Fibroblast of peridontal ligament (primary cell): ENCODE measurements around the gene NID1.
A peak's percentile ranks its signal among the peaks of the same experiment; 100 is the strongest.
"Not testable (repeated sequence)": the region's sequence is repeated elsewhere in the genome, so short reads cannot be mapped to it uniquely, and the experiment has no call there.

Experiments used
- DNase-seq: peaks from one replicate; pipeline ENCODE4 v3.0.0-alpha.2; 2010; ENCODE audit errors: extremely low read depth

NID1 gene

DNA sequence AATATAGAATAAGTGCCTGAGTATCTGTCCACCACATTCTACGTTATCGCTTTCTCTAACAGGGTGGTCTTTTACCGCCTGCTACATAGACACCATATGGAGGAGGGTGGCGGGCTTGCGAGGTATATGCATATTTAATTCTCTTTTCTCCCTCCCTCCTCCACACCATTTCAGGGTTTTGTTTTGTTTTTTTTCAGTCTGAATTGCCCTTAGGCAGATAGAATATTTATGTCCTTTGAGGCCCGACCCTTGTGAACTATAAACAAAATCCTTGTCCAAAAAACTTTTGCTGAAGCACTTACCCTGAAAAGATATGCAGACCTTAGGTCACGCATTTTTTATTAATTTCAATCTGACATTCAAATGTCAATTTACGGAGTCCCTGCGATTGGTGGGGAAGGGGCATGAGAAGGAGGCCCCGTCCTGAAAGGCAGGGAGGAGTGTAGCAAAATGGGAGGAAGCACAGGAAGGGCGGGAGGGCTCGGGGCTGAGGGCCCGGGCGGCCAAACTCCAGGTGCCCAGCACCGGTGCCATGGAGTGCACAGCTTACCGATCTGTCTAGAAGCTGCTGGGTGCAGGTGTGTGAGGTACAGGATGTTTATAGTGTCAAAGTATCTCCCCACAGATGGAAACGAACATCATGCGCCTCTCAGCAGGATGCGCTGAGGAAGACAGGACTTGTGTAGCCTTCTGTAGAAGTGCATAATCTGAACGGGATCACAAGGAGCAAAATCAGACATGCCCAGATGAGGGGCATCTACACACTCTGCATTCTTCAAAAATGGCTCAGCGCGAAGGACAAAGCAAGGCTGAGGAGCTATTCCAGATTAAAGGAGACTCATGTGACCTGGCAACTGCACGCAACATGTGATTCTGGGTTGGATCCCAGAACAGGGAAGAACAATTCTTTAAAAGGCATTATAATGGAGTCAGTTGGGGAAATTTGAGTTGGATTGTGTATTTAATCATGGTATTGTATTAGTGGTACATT is 129.4 kb downstream of the NID1 start:
- DNase-seq, result peak; percentile 31

GRCh38 chr1:235933766-235934116 is 131.1 kb downstream of the NID1 start:
- DNase-seq, result no peak

- DNase-seq, result peak; percentile 23
Measured at GRCh38 chr1:235933017-235933765, 131.7 kb downstream of the NID1 start.

GRCh38 chr1:235932090-235932510 is 132.8 kb downstream of the NID1 start:
- DNase-seq, result no peak

DNA sequence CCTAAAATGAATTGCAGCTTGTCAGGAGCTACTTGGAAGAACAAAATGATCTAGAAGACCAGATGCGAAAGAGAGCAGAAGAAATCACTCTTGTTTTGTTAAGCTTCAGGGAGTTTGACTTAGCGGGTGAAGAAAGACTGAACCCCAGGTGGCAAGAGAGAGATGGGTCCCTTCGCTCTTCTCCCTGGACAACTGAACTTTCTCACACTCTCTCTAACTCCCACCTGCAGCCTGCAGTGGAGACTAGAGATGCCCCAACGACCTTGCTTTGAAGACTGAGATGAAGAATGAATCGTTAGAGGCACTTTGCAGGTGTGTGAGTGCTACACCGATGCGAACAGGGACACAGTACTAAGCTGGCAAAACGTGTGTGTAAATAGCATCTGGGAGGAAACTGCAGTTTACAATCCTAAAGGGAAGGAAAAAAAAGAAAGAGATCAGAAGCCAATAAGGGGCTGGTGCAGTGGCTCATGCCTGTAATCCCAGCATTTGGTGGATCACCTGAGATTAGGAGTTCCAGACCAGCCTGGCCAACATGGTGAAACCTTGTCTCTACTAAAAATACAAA is 133.6 kb downstream of the NID1 start:
- DNase-seq, result no peak

DNA sequence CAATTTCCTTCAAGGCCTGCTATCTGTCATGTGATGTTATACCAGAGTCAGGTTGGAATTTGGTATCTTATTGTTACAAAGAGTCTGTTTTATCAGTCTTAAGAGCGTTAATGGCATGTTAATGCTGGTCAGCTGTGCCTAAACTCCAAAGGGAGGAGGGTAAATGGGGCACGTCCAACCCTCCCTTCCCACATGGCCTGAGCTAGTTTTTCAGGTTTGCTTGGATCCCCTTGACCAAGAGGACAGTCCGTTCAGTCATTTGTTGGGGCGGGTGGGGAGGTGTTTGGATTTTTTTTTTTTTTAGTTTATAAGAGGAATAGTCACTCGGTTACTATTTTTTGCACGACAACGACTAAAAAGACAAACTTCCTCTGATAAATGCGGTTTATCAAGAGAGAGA is 134.3 kb downstream of the NID1 start:
- DNase-seq, result no peak

GRCh38 chr1:235929216-235929615 is 135.7 kb downstream of the NID1 start:
- peak; percentile 61 for DNase-seq

- no peak for DNase-seq
Measured at GRCh38 chr1:235928197-235928596, 136.7 kb downstream of the NID1 start.

DNA sequence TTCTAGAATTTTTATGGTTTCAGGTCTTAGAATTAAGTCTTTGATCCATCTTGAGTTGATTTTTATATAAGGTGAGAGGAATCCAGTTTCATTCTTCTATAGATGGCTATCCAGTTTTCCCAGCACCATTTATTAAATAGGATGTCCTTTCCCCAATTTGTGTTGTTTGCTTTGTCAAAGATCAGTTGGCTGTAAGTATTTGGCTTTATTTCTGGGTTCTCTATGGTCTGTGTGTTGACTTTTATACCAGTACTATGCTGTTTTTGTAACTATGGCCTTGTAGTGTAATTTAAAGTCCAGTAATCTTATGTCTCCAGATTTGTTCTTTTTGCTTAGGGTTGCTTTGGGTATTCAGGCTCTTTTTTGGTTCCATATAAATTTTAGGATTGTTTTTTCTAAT is 137.3 kb downstream of the NID1 start:
- not testable (repeated sequence) for DNase-seq
